ENCODE results near the gene PRSS8.
"Not testable (repeated sequence)": the region's sequence is repeated elsewhere in the genome, so short reads cannot be mapped to it uniquely, and the experiment has no call there.

The PRSS8 gene

GRCh38 chr16:31144418-31144817 lies 8.9 kb upstream of the PRSS8 start:
- H3K4me1 ChIP-seq (ENCODE audit: control insufficient read depth, insufficient read depth, low read length) = peaks cover 19% of the 10 kb centered on the region
- H3K9me3 ChIP-seq (ENCODE audit: control insufficient read depth in 2 of 2, low read length in 2 of 2); H3K9ac ChIP-seq (ENCODE audit: low read length in 2 of 2); H3K27ac ChIP-seq (ENCODE audit: low read length); H3K4me3 ChIP-seq (ENCODE audit: low read length in 2 of 2); H3K36me3 ChIP-seq (ENCODE audit: control insufficient read depth in 2 of 2, insufficient read depth in 2 of 2, low read length in 2 of 2): not testable (repeated sequence)
- H3K27me3 ChIP-seq (ENCODE audit: control insufficient read depth in 1 of 2, insufficient read depth in 2 of 2, low read length in 2 of 2) = peaks cover 14 to 18% of the 10 kb centered on the region in 2 donors

DNA sequence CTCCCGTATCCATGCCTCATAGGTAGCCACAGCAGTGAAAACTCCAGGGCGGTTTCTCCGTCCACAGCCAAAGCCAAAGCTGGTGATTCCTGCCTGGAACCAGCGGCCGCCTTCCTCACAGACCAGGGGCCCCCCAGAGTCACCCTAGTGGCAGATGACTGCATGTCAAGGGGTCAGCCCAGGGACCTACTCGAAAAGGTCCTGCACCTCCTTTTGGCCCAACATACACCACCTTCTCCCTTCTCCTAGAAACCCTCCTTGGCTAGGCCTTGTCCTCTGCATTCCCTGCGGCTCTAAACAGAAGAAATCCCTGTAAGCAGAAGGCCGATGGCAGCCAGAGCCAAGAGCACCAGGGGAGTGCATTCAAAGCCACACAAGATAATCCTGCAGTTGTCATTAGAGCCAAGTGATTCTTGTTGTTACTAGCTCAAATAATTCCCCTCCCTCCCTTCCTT lies 8.2 kb upstream of the PRSS8 start:
- Histone ChIP-seq H3K4me3 (ENCODE audit: low read length in 2 of 2) (no peak overlapping the region), H3K9me3 (ENCODE audit: control insufficient read depth in 2 of 2, low read length in 2 of 2) (no peaks in the 10 kb centered on the region), H3K36me3 (ENCODE audit: control insufficient read depth in 2 of 2, insufficient read depth in 2 of 2, low read length in 2 of 2) (no peaks in the 10 kb centered on the region), H3K27me3 (ENCODE audit: control insufficient read depth in 1 of 2, insufficient read depth in 2 of 2, low read length in 2 of 2) (peaks cover 14 to 18% of the 10 kb centered on the region in 2 donors), H3K27ac (ENCODE audit: low read length) (no peak overlapping the region), H3K4me1 (ENCODE audit: control insufficient read depth, insufficient read depth, low read length) (peaks cover 19% of the 10 kb centered on the region), H3K9ac (ENCODE audit: low read length in 2 of 2) (no peak overlapping the region)

DNA sequence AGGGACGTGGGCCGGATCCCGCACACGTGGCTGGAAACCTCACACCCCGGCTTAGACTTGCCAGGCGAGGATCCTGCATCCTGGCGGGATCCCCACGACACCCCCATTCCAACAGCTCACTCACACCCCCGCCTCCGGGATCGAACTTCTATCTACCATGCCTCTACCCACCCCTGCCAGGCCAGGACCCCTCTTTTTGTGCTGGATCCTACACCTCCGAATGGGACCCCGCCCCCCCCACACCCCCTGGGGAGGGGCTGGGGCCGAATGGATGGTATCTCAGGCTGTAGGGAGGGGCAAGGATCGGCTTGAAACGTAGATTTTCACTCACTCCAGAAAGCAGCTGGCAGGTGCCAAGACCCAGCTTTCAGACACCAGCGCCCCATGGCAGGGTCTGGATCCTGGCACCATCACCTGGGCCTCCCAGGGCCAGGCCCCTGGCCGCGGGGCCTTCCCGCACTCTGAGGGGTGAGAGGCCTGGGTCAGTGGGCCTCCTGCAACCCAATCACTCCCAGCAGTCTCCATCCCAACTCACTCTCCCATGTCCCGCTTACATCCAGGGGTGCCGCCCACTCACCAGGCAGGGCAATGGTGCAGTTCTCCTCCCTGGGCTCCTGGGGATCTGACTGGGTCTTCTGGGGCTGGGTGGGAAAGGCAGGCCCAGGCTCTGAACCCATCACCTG lies 7.6 kb upstream of the PRSS8 start:
- Histone ChIP-seq H3K27ac (ENCODE audit: low read length) (no peak overlapping the region), H3K9ac (ENCODE audit: low read length in 2 of 2) (peak overlapping the region; percentile 51 to 66), H3K4me3 (ENCODE audit: low read length in 2 of 2) (peak overlapping the region; percentile 59 to 74), H3K4me1 (ENCODE audit: control insufficient read depth, insufficient read depth, low read length) (peaks cover 19% of the 10 kb centered on the region), H3K27me3 (ENCODE audit: control insufficient read depth in 1 of 2, insufficient read depth in 2 of 2, low read length in 2 of 2) (peaks cover 11 to 13% of the 10 kb centered on the region in 2 donors), H3K36me3 (ENCODE audit: control insufficient read depth in 2 of 2, insufficient read depth in 2 of 2, low read length in 2 of 2) (no peaks in the 10 kb centered on the region), H3K9me3 (ENCODE audit: control insufficient read depth in 2 of 2, low read length in 2 of 2) (no peaks in the 10 kb centered on the region)

DNA sequence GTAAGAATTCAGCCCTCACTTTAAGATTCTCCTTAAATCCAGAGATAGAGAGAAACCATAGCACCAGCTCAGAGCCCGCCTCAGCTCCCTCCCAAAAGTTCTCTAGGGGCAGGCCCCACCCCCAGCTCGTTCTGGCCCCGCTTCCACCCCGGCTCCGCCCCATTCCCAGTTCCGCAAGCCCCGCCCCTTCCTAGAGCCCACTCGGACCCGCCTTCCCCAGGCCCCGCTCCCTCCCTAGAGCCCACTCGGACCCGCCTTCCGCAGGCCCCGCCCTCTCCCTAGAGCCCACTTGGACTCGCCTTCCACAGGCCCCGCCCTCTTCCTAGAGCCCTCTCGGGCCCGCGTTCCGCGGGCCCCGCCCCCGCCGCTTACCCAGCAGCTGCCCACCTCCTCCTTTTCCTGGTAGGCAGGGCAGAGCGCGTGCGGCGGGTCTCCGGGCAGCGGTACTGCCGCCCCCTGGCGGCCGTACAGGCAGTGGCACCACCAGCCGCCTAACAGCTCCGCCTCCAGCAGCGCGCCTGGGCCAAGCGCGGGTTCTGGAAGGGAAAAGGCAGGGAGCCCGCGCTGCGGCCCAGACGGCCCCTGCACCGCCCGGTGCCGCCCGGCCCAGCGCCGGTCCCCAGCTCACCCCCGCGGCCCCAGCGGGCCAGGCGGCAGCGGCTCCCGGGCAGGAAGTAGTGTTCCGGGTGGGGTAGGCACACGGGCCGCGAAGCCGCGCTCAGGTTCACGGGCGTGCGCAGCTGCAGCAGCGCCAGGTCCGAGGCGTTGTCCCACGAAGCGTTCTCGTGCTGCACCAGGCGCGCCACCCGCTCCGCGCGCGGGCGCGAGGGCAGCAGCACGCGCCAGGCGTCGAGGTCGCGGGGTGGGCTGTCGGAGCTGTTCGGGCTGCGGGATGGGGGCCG lies 6.8 kb upstream of the PRSS8 start:
- peaks cover 6 to 7% of the 10 kb centered on the region in 2 donors for H3K27me3 ChIP-seq (ENCODE audit: control insufficient read depth in 1 of 2, insufficient read depth in 2 of 2, low read length in 2 of 2)
- H3K36me3 ChIP-seq (ENCODE audit: control insufficient read depth in 2 of 2, insufficient read depth in 2 of 2, low read length in 2 of 2) = no peaks in the 10 kb centered on the region
- H3K9me3 ChIP-seq (ENCODE audit: control insufficient read depth in 2 of 2, low read length in 2 of 2) = no peaks in the 10 kb centered on the region
- H3K4me1 ChIP-seq (ENCODE audit: control insufficient read depth, insufficient read depth, low read length) = peaks cover 19% of the 10 kb centered on the region
- H3K27ac ChIP-seq (ENCODE audit: low read length) = peak overlapping the region; percentile 75
- H3K4me3 ChIP-seq (ENCODE audit: low read length in 2 of 2) = peak overlapping the region; percentile 65 to 74
- H3K9ac ChIP-seq (ENCODE audit: low read length in 2 of 2) = peak overlapping the region; percentile 60 to 66

- peak overlapping the region; percentile 75 for H3K27ac ChIP-seq (ENCODE audit: low read length)
- H3K9me3 ChIP-seq (ENCODE audit: control insufficient read depth in 2 of 2, low read length in 2 of 2) = no peaks in the 10 kb centered on the region
- peaks cover 19% of the 10 kb centered on the region for H3K4me1 ChIP-seq (ENCODE audit: control insufficient read depth, insufficient read depth, low read length)
- no peaks in the 10 kb centered on the region for H3K36me3 ChIP-seq (ENCODE audit: control insufficient read depth in 2 of 2, insufficient read depth in 2 of 2, low read length in 2 of 2)
- peak overlapping the region; percentile 65 to 71 for H3K4me3 ChIP-seq (ENCODE audit: low read length in 2 of 2)
- H3K27me3 ChIP-seq (ENCODE audit: control insufficient read depth in 1 of 2, insufficient read depth in 2 of 2, low read length in 2 of 2) = peaks cover 0 to 4% of the 10 kb centered on the region in 2 donors
- peak overlapping the region; percentile 48 to 60 for H3K9ac ChIP-seq (ENCODE audit: low read length in 2 of 2)
Observed at GRCh38 chr16:31141489-31142108, 6.1 kb upstream of the PRSS8 start.

GRCh38 chr16:31141071-31141469 lies 5.5 kb upstream of the PRSS8 start:
- not testable (repeated sequence) for H3K9ac ChIP-seq (ENCODE audit: low read length in 2 of 2); H3K9me3 ChIP-seq (ENCODE audit: control insufficient read depth in 2 of 2, low read length in 2 of 2); H3K27me3 ChIP-seq (ENCODE audit: control insufficient read depth in 1 of 2, insufficient read depth in 2 of 2, low read length in 2 of 2); H3K36me3 ChIP-seq (ENCODE audit: control insufficient read depth in 2 of 2, insufficient read depth in 2 of 2, low read length in 2 of 2)
- peaks cover 19% of the 10 kb centered on the region for H3K4me1 ChIP-seq (ENCODE audit: control insufficient read depth, insufficient read depth, low read length)
- peak overlapping the region; percentile 75 for H3K27ac ChIP-seq (ENCODE audit: low read length)
- H3K4me3 ChIP-seq (ENCODE audit: low read length in 2 of 2) = peak overlapping the region in 1 of 2 donors; percentile 71

- Histone ChIP-seq H3K9ac (ENCODE audit: low read length in 2 of 2) (no peak overlapping the region), H3K4me3 (ENCODE audit: low read length in 2 of 2) (no peak overlapping the region), H3K4me1 (ENCODE audit: control insufficient read depth, insufficient read depth, low read length) (peaks cover 19% of the 10 kb centered on the region)
Observed at GRCh38 chr16:31138621-31139578, 3.4 kb upstream of the PRSS8 start.

GRCh38 chr16:31136822-31137499 lies 1.4 kb upstream of the PRSS8 start:
- not testable (repeated sequence) for H3K27ac ChIP-seq (ENCODE audit: low read length); H3K4me3 ChIP-seq (ENCODE audit: low read length in 2 of 2); H3K9me3 ChIP-seq (ENCODE audit: control insufficient read depth in 2 of 2, low read length in 2 of 2); H3K9ac ChIP-seq (ENCODE audit: low read length in 2 of 2); H3K36me3 ChIP-seq (ENCODE audit: control insufficient read depth in 2 of 2, insufficient read depth in 2 of 2, low read length in 2 of 2)
- Histone ChIP-seq H3K27me3 (ENCODE audit: control insufficient read depth in 1 of 2, insufficient read depth in 2 of 2, low read length in 2 of 2) (peaks cover 12 to 14% of the 10 kb centered on the region in 2 donors), H3K4me1 (ENCODE audit: control insufficient read depth, insufficient read depth, low read length) (peaks cover 11% of the 10 kb centered on the region)

More at GRCh38 chr16:31138621-31139578, 3.4 kb upstream of the PRSS8 start:
- H3K27ac ChIP-seq (ENCODE audit: low read length) = no peak overlapping the region
- H3K9me3 ChIP-seq (ENCODE audit: control insufficient read depth in 2 of 2, low read length in 2 of 2) = no peaks in the 10 kb centered on the region
- H3K27me3 ChIP-seq (ENCODE audit: control insufficient read depth in 1 of 2, insufficient read depth in 2 of 2, low read length in 2 of 2) = peaks cover 12 to 14% of the 10 kb centered on the region in 2 donors
- no peaks in the 10 kb centered on the region for H3K36me3 ChIP-seq (ENCODE audit: control insufficient read depth in 2 of 2, insufficient read depth in 2 of 2, low read length in 2 of 2)

- peaks cover 12 to 14% of the 10 kb centered on the region in 2 donors for H3K27me3 ChIP-seq (ENCODE audit: control insufficient read depth in 1 of 2, insufficient read depth in 2 of 2, low read length in 2 of 2)
- no peak overlapping the region for H3K4me3 ChIP-seq (ENCODE audit: low read length in 2 of 2)
- H3K4me1 ChIP-seq (ENCODE audit: control insufficient read depth, insufficient read depth, low read length) = peaks cover 4% of the 10 kb centered on the region
- no peak overlapping the region for H3K27ac ChIP-seq (ENCODE audit: low read length)
- no peaks in the 10 kb centered on the region for H3K9me3 ChIP-seq (ENCODE audit: control insufficient read depth in 2 of 2, low read length in 2 of 2)
- no peak overlapping the region for H3K9ac ChIP-seq (ENCODE audit: low read length in 2 of 2)
- H3K36me3 ChIP-seq (ENCODE audit: control insufficient read depth in 2 of 2, insufficient read depth in 2 of 2, low read length in 2 of 2) = peaks cover 2 to 12% of the 10 kb centered on the region in 2 donors
Observed at GRCh38 chr16:31136287-31136662, 748 bp upstream of the PRSS8 start.
